ENCODE data around the gene MED7. TPM values are rescaled to one million over a fixed set of nuclear protein-coding genes. Genes with fewer than 3 reads are reported as not detected.

MED7 gene
- total and polyA plus RNA-seq, 2 of the 4 experiments (the other 2 are of a cell fraction) = 8.6 to 9.0 TPM

GRCh38 chr5:157088342-157088990, 54.2 kb downstream of the MED7 start:
- Histone ChIP-seq H3K9me3 (ENCODE audit: control insufficient read depth, insufficient read depth, low read length) (no peaks in the 10 kb centered on the region), H3K79me1 (ENCODE audit: low read depth in 1 of 2, low read length in 2 of 2) (no peaks in the 10 kb centered on the region), H3K27ac (ENCODE audit: insufficient read depth, low read length) (no peak overlapping the region), H2BK15ac (ENCODE audit: low read depth, low read length) (no peak overlapping the region), H2BK20ac (ENCODE audit: low read depth, low read length) (no peak overlapping the region), H2AK9ac (replicated peaks; ENCODE audit: low read depth, low read length, poor library complexity) (no peak overlapping the region), H3K23ac (ENCODE audit: low read depth, low read length) (no peak overlapping the region), H3K14ac (replicated peaks; ENCODE audit: low read depth, low read length) (no peak overlapping the region), H2BK5ac (ENCODE audit: low read depth, low read length, poor library complexity, severe bottlenecking) (no peak overlapping the region), H4K91ac (ENCODE audit: insufficient read depth, low read depth, low read length) (no peak overlapping the region), H3K9me1 (ENCODE audit: insufficient read depth, low read length) (no peaks in the 10 kb centered on the region), H4K8ac (ENCODE audit: low read depth in 2 of 2, low read length in 2 of 2) (no peak overlapping the region), H3K4me3 (ENCODE audit: insufficient read depth, low read depth, low read length) (no peak overlapping the region), H3K36me3 (ENCODE audit: control insufficient read depth, insufficient read depth, low read length) (no peaks in the 10 kb centered on the region), H3K27me3 (ENCODE audit: control insufficient read depth, insufficient read depth, low read length) (no peaks in the 10 kb centered on the region), H3K4me2 (ENCODE audit: low read depth, low read length) (no peak overlapping the region), H3K56ac (ENCODE audit: extremely low read depth, insufficient read depth, low read length) (no peak overlapping the region), H3K9ac (ENCODE audit: low read depth, low read length) (no peak overlapping the region), H4K20me1 (ENCODE audit: insufficient read depth, low read length) (no peaks in the 10 kb centered on the region), H3K18ac (ENCODE audit: low read depth, low read length) (no peak overlapping the region), H4K5ac (ENCODE audit: low read depth, low read length) (no peak overlapping the region), H2BK120ac (ENCODE audit: low read depth, low read length) (no peak overlapping the region), H2AFZ (replicated peaks; ENCODE audit: low read length, poor library complexity) (no peak overlapping the region), H3K4ac (ENCODE audit: low read depth, low read length) (no peak overlapping the region), H2AK5ac (ENCODE audit: low read depth, low read length) (no peak overlapping the region), H3K4me1 (ENCODE audit: control insufficient read depth, insufficient read depth, low read length) (no peaks in the 10 kb centered on the region)
- ChIA-PET CTCF (no interaction called here), POLR2A (ENCODE audit: unreplicated experiment) (no interaction called here)
- DNase-seq (no peak), ATAC-seq (ENCODE audit: low read depth) (no peak)
- BruUV-seq (replicated peaks) = no TSS peak
- TF ChIP-seq MXI1 (IDR thresholded peaks at IDR 0.05; ENCODE audit: borderline replicate concordance, low read depth, low read length) (no peak), MAZ (IDR thresholded peaks at IDR 0.05; ENCODE audit: borderline replicate concordance, low read depth, low read length) (no peak)
- intact Hi-C loops (cut with micrococcal nuclease) (no loop called here), dilution Hi-C loops (cut with HindIII; ENCODE audit: low sequenced_read_pairs, unreplicated experiment) (no loop called here), in situ Hi-C loops (cut with MboI; ENCODE audit: low sequenced_read_pairs) (no loop called here)
- WGBS, 2 experiments (ENCODE audit: extremely low coverage in 2 of 2, insufficient read length in 1 of 2) = no CpG with 5 or more reads among the region's 3 CpGs

Other genes with a start within 250 kb of the MED7 start
- gene TIMD4, start 179.6 kb downstream of the MED7 start, total RNA-seq (2012; rRNA removed) = not detected in 2 replicates
- not detected in 2 replicates for gene TIMD4, start 179.6 kb downstream of the MED7 start, polyA plus RNA-seq (2012; rRNA removed)
- not detected in 2 replicates for gene HAVCR1, start 83.7 kb downstream of the MED7 start, total RNA-seq (2012; rRNA removed)
- not detected in 2 replicates for gene HAVCR1, start 83.7 kb downstream of the MED7 start, polyA plus RNA-seq (2012; rRNA removed)
- under 0.01 TPM in 2 replicates for gene HAVCR2, start 33.8 kb downstream of the MED7 start, total RNA-seq (2012; rRNA removed)
- 0.07 and 0.09 TPM in 2 replicates for gene HAVCR2, start 33.8 kb downstream of the MED7 start, polyA plus RNA-seq (2012; rRNA removed)
- gene GARIN3, start 23.4 kb upstream of the MED7 start, total RNA-seq (2012; rRNA removed) = not detected in 2 replicates
- gene GARIN3, start 23.4 kb upstream of the MED7 start, polyA plus RNA-seq (2012; rRNA removed) = not detected in 2 replicates
- gene ITK, start 38.0 kb upstream of the MED7 start, total RNA-seq (2012; rRNA removed) = not detected in 2 replicates
- gene ITK, start 38.0 kb upstream of the MED7 start, polyA plus RNA-seq (2012; rRNA removed) = not detected in 2 replicates
- 11.7 and 13.4 TPM in 2 replicates for gene CYFIP2, start 123.3 kb upstream of the MED7 start, total RNA-seq (2012; rRNA removed)
- 6.7 and 6.8 TPM in 2 replicates for gene CYFIP2, start 123.3 kb upstream of the MED7 start, polyA plus RNA-seq (2012; rRNA removed)

All from IMR-90 (cell line).